Subcutaneous adipose tissue (tissue), 4 donors: ENCODE results near the gene PSG5. TPM values are rescaled to one million over a fixed set of nuclear protein-coding genes. Genes with fewer than 3 reads are reported as not detected.
"Not testable (repeated sequence)": the region's sequence is repeated elsewhere in the genome, so short reads cannot be mapped to it uniquely, and the experiment has no call there.

Experiments
- total RNA-seq, 4 donors: library from RNA; depleted of rRNA; stranded (reverse); fragments of >200 nt; gene quantifications; one replicate each; pipeline ENCODE4 v1.1.0, GENCODE V29; 2016
- TF ChIP-seq, protein P1 (sequence below): fragments of 450-650 bp; IDR thresholded peaks from one replicate; pipeline ENCODE4 v1.5.1; 2016; ENCODE audit warnings: low read depth, mild to moderate bottlenecking, control low read depth, antibody characterized with exemption, moderate library complexity

Gene PSG5
- not detected for total RNA-seq

- TF ChIP-seq, protein P1, sequence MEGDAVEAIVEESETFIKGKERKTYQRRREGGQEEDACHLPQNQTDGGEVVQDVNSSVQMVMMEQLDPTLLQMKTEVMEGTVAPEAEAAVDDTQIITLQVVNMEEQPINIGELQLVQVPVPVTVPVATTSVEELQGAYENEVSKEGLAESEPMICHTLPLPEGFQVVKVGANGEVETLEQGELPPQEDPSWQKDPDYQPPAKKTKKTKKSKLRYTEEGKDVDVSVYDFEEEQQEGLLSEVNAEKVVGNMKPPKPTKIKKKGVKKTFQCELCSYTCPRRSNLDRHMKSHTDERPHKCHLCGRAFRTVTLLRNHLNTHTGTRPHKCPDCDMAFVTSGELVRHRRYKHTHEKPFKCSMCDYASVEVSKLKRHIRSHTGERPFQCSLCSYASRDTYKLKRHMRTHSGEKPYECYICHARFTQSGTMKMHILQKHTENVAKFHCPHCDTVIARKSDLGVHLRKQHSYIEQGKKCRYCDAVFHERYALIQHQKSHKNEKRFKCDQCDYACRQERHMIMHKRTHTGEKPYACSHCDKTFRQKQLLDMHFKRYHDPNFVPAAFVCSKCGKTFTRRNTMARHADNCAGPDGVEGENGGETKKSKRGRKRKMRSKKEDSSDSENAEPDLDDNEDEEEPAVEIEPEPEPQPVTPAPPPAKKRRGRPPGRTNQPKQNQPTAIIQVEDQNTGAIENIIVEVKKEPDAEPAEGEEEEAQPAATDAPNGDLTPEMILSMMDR, result not testable (repeated sequence)
Observed at GRCh38 chr19:43186311-43186935, at the start of gene PSG5. Gene PSG5, minus strand, starts transcription at chr19:43186536. Its CDS starts 131 bp downstream, at chr19:43186405.

DNA sequence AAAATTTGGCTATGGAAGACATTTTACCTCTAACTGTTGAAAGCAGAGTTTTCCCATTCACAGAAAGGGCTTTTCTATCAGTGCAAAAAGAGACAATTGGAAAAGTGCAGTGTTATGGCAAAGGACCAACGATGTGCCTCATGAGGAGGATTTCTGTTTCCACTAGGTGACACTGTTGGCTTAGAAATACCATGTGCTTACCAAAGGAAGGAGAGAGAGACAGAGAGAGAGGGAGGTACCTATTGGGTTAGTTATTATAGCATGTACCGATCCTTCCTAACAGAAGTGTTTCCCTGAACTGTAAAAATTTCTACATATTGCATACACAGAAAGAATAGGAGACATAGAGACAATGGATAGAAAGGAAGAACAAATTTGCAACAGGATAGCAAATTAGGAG lies 43.0 kb upstream of the PSG5 start:
- TF ChIP-seq, protein P1, result no peak

GRCh38 chr19:43224855-43225253 lies 38.5 kb upstream of the PSG5 start:
- TF ChIP-seq, protein P1, result no peak

DNA sequence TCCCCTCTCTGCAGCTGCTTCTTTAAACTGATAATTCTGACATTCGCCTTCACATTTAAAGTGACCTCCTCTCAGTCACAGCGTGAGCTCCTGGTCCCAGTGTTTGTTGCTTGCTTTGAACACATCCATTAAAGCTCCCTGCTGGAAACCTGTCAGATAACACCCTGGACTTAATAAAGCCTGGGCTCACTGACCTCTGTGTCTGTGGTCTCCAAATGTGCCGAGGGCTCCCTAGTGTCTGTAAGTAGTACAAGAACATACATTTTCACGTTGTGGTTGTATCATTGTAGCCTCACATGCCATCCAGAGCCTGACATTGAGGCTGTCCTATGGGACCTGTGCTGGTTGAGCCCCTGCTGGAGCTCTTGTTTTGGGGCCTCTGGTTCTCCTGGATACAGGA lies 21.7 kb upstream of the PSG5 start:
- TF ChIP-seq, protein P1, result no peak

DNA sequence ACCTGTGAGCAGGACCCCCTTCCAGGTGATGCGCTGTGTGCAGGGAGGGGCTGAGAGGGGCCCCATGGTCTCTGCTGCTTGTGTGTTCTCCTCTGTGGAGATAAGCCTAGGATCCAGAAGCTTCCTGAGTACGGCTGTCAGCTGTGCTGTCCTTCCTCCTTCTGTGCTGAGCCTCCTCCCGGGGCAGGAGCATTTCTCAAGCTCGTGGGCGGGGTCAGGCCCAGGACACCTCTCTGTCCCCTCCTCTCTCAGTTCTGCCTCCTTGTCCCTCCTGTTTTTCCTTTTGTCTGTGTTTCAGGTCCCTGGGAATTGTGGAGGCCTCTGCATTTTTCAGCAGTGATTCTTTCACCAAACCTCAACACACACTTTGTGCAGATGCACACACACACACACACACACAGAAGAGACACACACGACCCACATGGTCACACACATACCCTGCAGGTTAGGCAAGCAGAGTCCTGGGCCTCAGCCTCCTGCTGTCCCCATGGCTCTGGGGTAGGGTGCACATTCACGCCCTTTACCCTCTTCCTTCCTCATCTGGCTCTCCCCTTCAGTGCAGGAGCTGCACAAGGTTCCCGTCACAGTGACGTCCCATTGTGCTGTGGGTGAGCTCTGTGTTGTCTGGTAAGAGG lies 19.3 kb upstream of the PSG5 start, which contains the start of gene PSG4:
Gene PSG4, minus strand, starts transcription at position 168 of the 635 bp plus-strand sequence. Its CDS starts 102 bp downstream, at position 66.
- TF ChIP-seq, protein P1, result not testable (repeated sequence)

- TF ChIP-seq, protein P1, result no peak
Observed at GRCh38 chr19:43152214-43152613, 34.1 kb downstream of the PSG5 start.

DNA sequence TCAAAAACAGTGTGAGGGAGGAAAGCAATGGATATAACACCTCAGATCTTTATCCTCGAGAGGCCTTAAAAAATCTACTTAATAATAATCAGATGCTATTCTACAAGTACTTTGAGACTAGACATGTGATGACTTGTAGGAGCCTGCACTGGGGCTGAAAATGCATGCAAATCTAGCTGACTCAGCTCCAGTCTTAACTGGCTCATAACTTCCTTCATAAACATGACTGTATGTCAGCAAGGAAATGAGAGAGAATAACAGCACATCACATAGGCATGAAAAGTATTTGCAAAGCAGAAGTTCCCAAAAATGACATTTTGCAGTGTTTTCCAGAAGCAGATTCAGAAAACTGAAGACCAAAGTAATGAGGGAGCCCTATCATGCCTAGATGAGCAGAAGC lies 38.1 kb downstream of the PSG5 start:
- TF ChIP-seq, protein P1, result no peak
